Gastroesophageal sphincter (tissue), 4 donors: ENCODE results near the gene FHOD3. TPM values are rescaled to one million over a fixed set of nuclear protein-coding genes. Genes with fewer than 3 reads are reported as not detected.

Experiments used
- ATAC-seq: fragments of 150-250 bp; one replicate; pipeline ENCODE4 v1.9.1; 2016; ENCODE audit warnings: mild to moderate bottlenecking, moderate library complexity
- H3K27ac ChIP-seq, 4 donors: fragments of 200-600 bp; sonication (generic) in 3 of 4; 1 replicate in 3 of 4; 2 replicates in 1 of 4; pipeline ENCODE4 v1.5.1; 2016 to 2019
- H3K27me3 ChIP-seq: fragments of 200-600 bp; sonication (generic); one replicate; pipeline ENCODE4 v1.5.1; 2019
- H3K36me3 ChIP-seq, 2 donors: fragments of 200-600 bp; sonication (generic); one replicate each; pipeline ENCODE4 v1.5.1; 2019; ENCODE audit warnings: control low read depth in 1 of 2
- H3K4me1 ChIP-seq, 3 donors: fragments of 200-600 bp; sonication (generic); 1 replicate in 2 of 3; 2 replicates in 1 of 3; pipeline ENCODE4 v1.5.1; 2016 to 2019; ENCODE audit warnings: control low read depth in 2 of 3
- H3K4me3 ChIP-seq, 2 donors: fragments of 200-600 bp; sonication (generic); one replicate each; pipeline ENCODE4 v1.5.1; 2019; ENCODE audit warnings: mild to moderate bottlenecking in 1 of 2, moderate library complexity in 1 of 2
- H3K9me3 ChIP-seq, 3 donors: fragments of 200-600 bp; sonication (generic); one replicate each; pipeline ENCODE4 v1.5.1; 2017 to 2019; ENCODE audit warnings: control low read depth in 2 of 3
- EP300 ChIP-seq: sonication (generic); formaldehyde crosslinking; IDR thresholded peaks from one replicate; pipeline ENCODE4 v1.6.1; 2017; ENCODE audit warnings: antibody characterized with exemption, mild to moderate bottlenecking
- POLR2A ChIP-seq, 2 donors: fragments of 450-650 bp; IDR thresholded peaks; one replicate each; pipeline ENCODE4 v1.6.1; 2017; ENCODE audit warnings: antibody characterized with exemption in 2 of 2, mild to moderate bottlenecking in 2 of 2, moderate library complexity in 1 of 2
- POLR2AphosphoS5 ChIP-seq: sonication (generic); formaldehyde crosslinking; IDR thresholded peaks from one replicate; pipeline ENCODE4 v1.6.1; 2017; ENCODE audit warnings: antibody characterized with exemption
- WGBS, 2 donors: methylation state at CpG; one replicate each; pipeline ENCODE4 v1.1.5; 2018; ENCODE audit warnings: low coverage in 1 of 2; 5-methylcytosine and 5-hydroxymethylcytosine counted together
- total RNA-seq, 4 donors: library from RNA; depleted of rRNA; stranded (reverse); fragments of >200 nt; gene quantifications; one replicate each; pipeline ENCODE4 v1.1.0, GENCODE V29; 2016
- TF ChIP-seq, protein P1 (sequence below), 4 experiments: fragments of 200-600 bp in 2 of 4; fragments of 450-650 bp in 2 of 4; sonication (generic) in 1 of 4; IDR thresholded peaks; one replicate each; pipeline ENCODE4 v1.5.1; 2017 to 2019; ENCODE audit warnings: antibody characterized with exemption in 4 of 4, mild to moderate bottlenecking in 2 of 4, moderate library complexity in 2 of 4

FHOD3 gene
- total RNA-seq, 4 donors from 2014 or later: 18.4 to 36.7 (median 30.4) TPM

DNA sequence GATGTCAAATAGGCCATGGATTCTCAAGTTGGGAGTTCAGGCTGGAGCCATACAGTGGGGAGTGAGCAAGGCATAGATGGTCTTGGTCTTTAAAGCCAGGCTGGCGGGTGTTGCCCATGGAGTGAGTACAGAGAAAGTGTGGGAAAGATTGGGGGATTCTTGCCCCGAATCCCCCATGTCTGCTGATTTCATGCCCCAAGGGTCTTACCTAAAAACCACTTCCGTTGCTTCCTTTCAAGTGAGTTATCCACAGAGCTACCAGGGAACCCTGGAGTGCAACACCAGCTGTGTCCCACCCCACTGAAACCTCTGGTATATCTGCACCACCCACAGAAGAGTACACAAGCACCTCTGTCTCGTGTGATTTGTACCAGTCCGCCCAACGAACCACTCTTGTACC, 31.4 kb downstream of the FHOD3 start:
- peaks cover 0 to 14% (median 0%) of the 10 kb centered on the region in 3 donors for H3K4me1 ChIP-seq
- H3K27me3 ChIP-seq: no peaks in the 10 kb centered on the region
- H3K27ac ChIP-seq: no peak overlapping the region
- 100% methylated on average over 1 of the region's 6 CpGs; no CpG with 5 or more reads in 1 of the 2 donors for WGBS, 2 donors
- TF ChIP-seq POLR2AphosphoS5 (no peak), POLR2A (IDR thresholded peaks at IDR 0.05) (no peak), EP300 (no peak)
- TF ChIP-seq, protein P1, sequence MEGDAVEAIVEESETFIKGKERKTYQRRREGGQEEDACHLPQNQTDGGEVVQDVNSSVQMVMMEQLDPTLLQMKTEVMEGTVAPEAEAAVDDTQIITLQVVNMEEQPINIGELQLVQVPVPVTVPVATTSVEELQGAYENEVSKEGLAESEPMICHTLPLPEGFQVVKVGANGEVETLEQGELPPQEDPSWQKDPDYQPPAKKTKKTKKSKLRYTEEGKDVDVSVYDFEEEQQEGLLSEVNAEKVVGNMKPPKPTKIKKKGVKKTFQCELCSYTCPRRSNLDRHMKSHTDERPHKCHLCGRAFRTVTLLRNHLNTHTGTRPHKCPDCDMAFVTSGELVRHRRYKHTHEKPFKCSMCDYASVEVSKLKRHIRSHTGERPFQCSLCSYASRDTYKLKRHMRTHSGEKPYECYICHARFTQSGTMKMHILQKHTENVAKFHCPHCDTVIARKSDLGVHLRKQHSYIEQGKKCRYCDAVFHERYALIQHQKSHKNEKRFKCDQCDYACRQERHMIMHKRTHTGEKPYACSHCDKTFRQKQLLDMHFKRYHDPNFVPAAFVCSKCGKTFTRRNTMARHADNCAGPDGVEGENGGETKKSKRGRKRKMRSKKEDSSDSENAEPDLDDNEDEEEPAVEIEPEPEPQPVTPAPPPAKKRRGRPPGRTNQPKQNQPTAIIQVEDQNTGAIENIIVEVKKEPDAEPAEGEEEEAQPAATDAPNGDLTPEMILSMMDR (IDR thresholded peaks at IDR 0.05): no peak
- no peak overlapping the region for H3K4me3 ChIP-seq
- no peak for ATAC-seq
- no peaks in the 10 kb centered on the region for H3K9me3 ChIP-seq
- no peaks in the 10 kb centered on the region for H3K36me3 ChIP-seq

- no peaks in the 10 kb centered on the region for H3K36me3 ChIP-seq
- H3K4me1 ChIP-seq: peaks cover 0 to 19% (median 0%) of the 10 kb centered on the region in 3 donors
- ATAC-seq: no peak
- TF ChIP-seq POLR2A (IDR thresholded peaks at IDR 0.05) (no peak), EP300 (no peak), POLR2AphosphoS5 (no peak)
- TF ChIP-seq, protein P1 (IDR thresholded peaks at IDR 0.05): no peak
- H3K4me3 ChIP-seq: no peak overlapping the region
- H3K9me3 ChIP-seq: no peaks in the 10 kb centered on the region
- H3K27me3 ChIP-seq: no peaks in the 10 kb centered on the region
- 59 to 92% methylated on average over 2 to 3 of the region's 3 CpGs for WGBS, 2 donors
- H3K27ac ChIP-seq: peak overlapping the region in 1 of 4 donors; percentile 10
Observed at GRCh38 chr18:36329684-36330434, 32.3 kb downstream of the FHOD3 start.

- ATAC-seq: no peak
- H3K4me3 ChIP-seq: no peak overlapping the region
- TF ChIP-seq POLR2A (IDR thresholded peaks at IDR 0.05) (no peak), POLR2AphosphoS5 (no peak), EP300 (no peak)
- TF ChIP-seq, protein P1 (IDR thresholded peaks at IDR 0.05): no peak
- WGBS, 2 donors: 77 to 100% methylated on average over 1 to 4 of the region's 6 CpGs
- peaks cover 0 to 19% (median 0%) of the 10 kb centered on the region in 3 donors for H3K4me1 ChIP-seq
- no peaks in the 10 kb centered on the region for H3K36me3 ChIP-seq
- H3K27ac ChIP-seq: no peak overlapping the region
- no peaks in the 10 kb centered on the region for H3K27me3 ChIP-seq
- H3K9me3 ChIP-seq: no peaks in the 10 kb centered on the region
Observed at GRCh38 chr18:36330435-36331052, 33.0 kb downstream of the FHOD3 start.

DNA sequence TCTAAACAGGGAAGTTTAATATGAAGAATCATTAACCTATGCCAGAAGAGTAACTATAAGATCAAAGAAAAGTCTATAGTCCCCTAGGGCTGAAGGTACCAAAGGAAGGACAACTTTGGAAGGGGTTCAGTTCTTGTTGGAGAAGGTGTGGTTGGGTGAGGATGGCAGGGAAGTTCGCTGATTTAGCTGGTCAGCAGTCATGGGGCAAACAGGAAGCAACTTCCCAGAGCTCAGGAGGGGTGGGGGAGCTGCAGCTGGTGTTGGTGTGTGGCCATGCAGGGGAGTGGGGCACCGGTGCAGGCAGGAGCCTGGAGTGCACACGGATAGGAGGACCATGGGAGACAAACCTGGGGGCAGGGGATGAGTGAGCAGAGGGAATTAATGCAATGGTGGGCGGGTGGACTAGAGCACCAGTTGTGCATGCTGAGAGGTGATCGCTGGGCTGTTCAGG, 34.0 kb downstream of the FHOD3 start:
- Histone ChIP-seq H3K27ac (no peak overlapping the region), H3K36me3 (no peaks in the 10 kb centered on the region), H3K4me1 (peaks cover 0 to 19% (median 0%) of the 10 kb centered on the region in 3 donors), H3K9me3 (no peaks in the 10 kb centered on the region), H3K27me3 (no peaks in the 10 kb centered on the region), H3K4me3 (no peak overlapping the region)
- TF ChIP-seq, protein P1 (IDR thresholded peaks at IDR 0.05): no peak
- 25 to 61% methylated on average over 3 to 4 of the region's 5 CpGs for WGBS, 2 donors
- ATAC-seq: no peak

GRCh38 chr18:36333414-36333813, 35.9 kb downstream of the FHOD3 start:
- 21 to 53% methylated on average over 2 to 3 of the region's 3 CpGs for WGBS, 2 donors
- peak; percentile 37 for ATAC-seq
- no peak overlapping the region for H3K27ac ChIP-seq

More at GRCh38 chr18:36333414-36333813, 35.9 kb downstream of the FHOD3 start:
- Histone ChIP-seq H3K4me1 (peaks cover 0 to 19% (median 0%) of the 10 kb centered on the region in 3 donors), H3K9me3 (no peaks in the 10 kb centered on the region), H3K27me3 (no peaks in the 10 kb centered on the region), H3K36me3 (no peaks in the 10 kb centered on the region), H3K4me3 (no peak overlapping the region)
- TF ChIP-seq POLR2A (IDR thresholded peaks at IDR 0.05) (no peak), POLR2AphosphoS5 (no peak), EP300 (no peak)
- TF ChIP-seq, protein P1 (IDR thresholded peaks at IDR 0.05): no peak
